HL-60 (cell line): ENCODE results near the gene GTPBP4.
A peak's percentile ranks its signal among the peaks of the same experiment; 100 is the strongest.

Experiments
- DNase-seq, 2 experiments: peaks; one replicate each; pipeline ENCODE4 v3.0.0-alpha.2; 2010 to 2020; ENCODE audit warnings: low read depth in 1 of 2, low spot score in 1 of 2
- H3K27ac ChIP-seq: fragments of 250-450 bp; sonication (Bioruptor Pico); replicated peaks from 2 replicates; pipeline ENCODE4 v1.5.1; 2020; ENCODE audit warnings: mild to moderate bottlenecking, moderate library complexity
- H3K27me3 ChIP-seq: fragments of 250-450 bp; sonication (Bioruptor Pico); 2 replicates; pipeline ENCODE4 v1.5.1; 2021; ENCODE audit warnings: mild to moderate bottlenecking, moderate library complexity; ENCODE audit not compliant: insufficient read depth, poor library complexity, severe bottlenecking
- H3K4me3 ChIP-seq: replicated peaks from 2 replicates; pipeline ENCODE4 v1.5.1; 2011; ENCODE audit warnings: mild to moderate bottlenecking, control low read depth, low read length; ENCODE audit not compliant: insufficient read depth
- CTCF ChIP-seq: IDR thresholded peaks from one replicate; pipeline ENCODE4 v1.5.1; 2011; ENCODE audit warnings: low read length, control low read depth, inconsistent platforms; ENCODE audit not compliant: insufficient read depth
- GABPA ChIP-seq: IDR thresholded peaks from 2 replicates; pipeline ENCODE4 v1.6.1; 2012; ENCODE audit warnings: low read depth
- POLR2AphosphoS5 ChIP-seq: IDR thresholded peaks from 2 replicates; pipeline ENCODE4 v1.6.1; 2012; ENCODE audit warnings: low read depth
- REST ChIP-seq: IDR thresholded peaks from 2 replicates; pipeline ENCODE4 v1.6.1; 2012; ENCODE audit warnings: low read depth; ENCODE audit not compliant: insufficient replicate concordance
- SPI1 ChIP-seq: IDR thresholded peaks from 2 replicates; pipeline ENCODE4 v1.6.1; 2012; ENCODE audit warnings: low read depth, mild to moderate bottlenecking, borderline replicate concordance
- long read RNA-seq: library from polyadenylated mRNA; unstranded; transcript quantifications from one replicate; pipeline ENCODE4 v2.0.0, GENCODE V29; 2020

The GTPBP4 gene
- long read RNA-seq, full-length matches to known transcripts: 362 of 688 reads
- long read RNA-seq, partial matches to known transcripts: 289 of 688 reads
- long read RNA-seq, other reads (novel, unspliced or antisense): 37 of 688 reads

GRCh38 chr10:987870-988666 lies at the start of gene GTPBP4:
Gene GTPBP4, plus strand, starts transcription at chr10:988434. Its CDS starts 46 bp downstream, at chr10:988480.
- H3K27ac ChIP-seq: peak within 1 kb of the TSS; percentile 91
- TF ChIP-seq REST (no peak), POLR2AphosphoS5 (no peak; the same call in none of the 2 replicates), GABPA (peak; percentile 81), CTCF (no peak), SPI1 (no peak)

GRCh38 chr10:938941-939678 lies 49.1 kb upstream of the GTPBP4 start:
- DNase-seq: no peak
- TF ChIP-seq SPI1: no peak
- TF ChIP-seq GABPA: no peak
- TF ChIP-seq REST: no peak
- TF ChIP-seq CTCF: no peak
- no peak for TF ChIP-seq POLR2AphosphoS5
- no peak overlapping the region for H3K4me3 ChIP-seq
- H3K27me3 ChIP-seq: no peaks in the 10 kb centered on the region
- no peak overlapping the region for H3K27ac ChIP-seq

More at GRCh38 chr10:987870-988666, at the start of gene GTPBP4:
- peak; percentile 86 to 93 for DNase-seq
- no peaks in the 10 kb centered on the region for H3K27me3 ChIP-seq
- H3K4me3 ChIP-seq: peak within 1 kb of the TSS; percentile 77

- DNase-seq: no peak
- no peak overlapping the region for H3K4me3 ChIP-seq
- no peaks in the 10 kb centered on the region for H3K27me3 ChIP-seq
- H3K27ac ChIP-seq: no peak overlapping the region
- TF ChIP-seq CTCF (no peak), REST (no peak), POLR2AphosphoS5 (no peak)
These were observed 44.8 kb upstream of the GTPBP4 start for GRCh38 chr10:943334-944033.
